SK-N-SH (cell line): Measurements from ENCODE around the gene MEN1. TPM values are rescaled to one million over a fixed set of nuclear protein-coding genes. Genes with fewer than 3 reads are reported as not detected.

Experiments used
- CTCF ChIA-PET: fragments of 300-600, 350-600 bp; formaldehyde crosslinking; extraction: SDS; loops from one replicate; lab custom pipeline; 2021; lab: Yijun Ruan, JAX
- POLR2A ChIA-PET: fragments of 350-600 bp; sonication (Branson Sonifier 250); formaldehyde crosslinking; extraction: SDS; loops from one replicate; lab custom pipeline; 2020; ENCODE audit warnings: antibody characterized with exemption, inconsistent platforms; lab: Yijun Ruan, JAX
- DNase-seq: peaks from one replicate; pipeline ENCODE4 v3.0.0; 2012
- H2AFZ ChIP-seq: fragments of 200-600 bp; sonication (generic); 2 replicates; pipeline ENCODE4 v1.8.1; 2016; ENCODE audit warnings: antibody characterized with exemption, mild to moderate bottlenecking, low read depth
- H3F3A ChIP-seq: fragments of 200-600 bp; sonication (generic); replicated peaks from 2 replicates; pipeline ENCODE3; 2016; ENCODE audit warnings: antibody characterized with exemption, mild to moderate bottlenecking; ENCODE audit not compliant: insufficient read depth
- H3K27ac ChIP-seq, 2 experiments: fragments of 200-500 bp in 1 of 2; fragments of 200-600 bp in 1 of 2; sonication (Bioruptor generic) in 1 of 2; sonication (generic), shearing (Covaris generic) in 1 of 2; 2 replicates each; pipeline versions ENCODE4 v1.5.1 to v1.6.1; 2014 to 2016; ENCODE audit warnings: low read depth in 2 of 2, inconsistent platforms in 1 of 2, low read length in 1 of 2, mild to moderate bottlenecking in 1 of 2, mixed read lengths in 1 of 2
- H3K27me3 ChIP-seq: fragments of 200-600 bp; sonication (generic), shearing (Covaris generic); 2 replicates; pipeline ENCODE4 v1.6.1; 2016; ENCODE audit warnings: mixed run types; ENCODE audit not compliant: insufficient read depth
- H3K36me3 ChIP-seq, 2 experiments: fragments of 200-500 bp in 1 of 2; fragments of 200-600 bp in 1 of 2; sonication (Bioruptor generic) in 1 of 2; sonication (generic) in 1 of 2; replicated peaks in 1 of 2; 2 replicates each; pipeline versions ENCODE3 to v1.5.1; 2014 to 2016; ENCODE audit warnings: low read length in 1 of 2, mild to moderate bottlenecking in 1 of 2; ENCODE audit not compliant: insufficient read depth in 2 of 2, control insufficient read depth in 1 of 2
- H3K4me1 ChIP-seq, 2 experiments: fragments of 200-500 bp in 1 of 2; fragments of 200-600 bp in 1 of 2; sonication (Bioruptor generic) in 1 of 2; sonication (generic), shearing (Covaris generic) in 1 of 2; 2 replicates each; pipeline versions ENCODE4 v1.5.1 to v1.6.1; 2014 to 2016; ENCODE audit warnings: low read depth in 1 of 2, low read length in 1 of 2, mixed run types in 1 of 2; ENCODE audit not compliant: insufficient read depth in 2 of 2, control insufficient read depth in 1 of 2
- H3K4me2 ChIP-seq: fragments of 200-600 bp; sonication (generic), shearing (Covaris generic); 2 replicates; pipeline ENCODE4 v1.6.1; 2017; ENCODE audit warnings: mixed run types
- H3K4me3 ChIP-seq, 2 experiments: fragments of 200-500 bp in 1 of 2; fragments of 200-600 bp in 1 of 2; sonication (Bioruptor generic) in 1 of 2; sonication (generic), shearing (Covaris generic) in 1 of 2; 2 replicates each; pipeline versions ENCODE4 v1.5.1 to v1.8.1; 2014 to 2016; ENCODE audit warnings: low read depth in 2 of 2, inconsistent platforms in 1 of 2, low read length in 1 of 2, mild to moderate bottlenecking in 1 of 2, mixed read lengths in 1 of 2, moderate library complexity in 1 of 2
- H3K79me2 ChIP-seq: fragments of 200-600 bp; sonication (generic); 2 replicates; pipeline ENCODE4 v1.8.1; 2017; ENCODE audit warnings: mild to moderate bottlenecking; ENCODE audit not compliant: insufficient read depth
- H3K9ac ChIP-seq: fragments of 200-600 bp; sonication (generic); 2 replicates; pipeline ENCODE4 v1.6.1; 2017; ENCODE audit warnings: mixed run types
- H3K9me2 ChIP-seq: fragments of 200-600 bp; sonication (generic); 2 replicates; pipeline ENCODE4 v1.6.1; 2017; ENCODE audit warnings: mixed run types
- H3K9me3 ChIP-seq: fragments of 200-600 bp; sonication (generic); 2 replicates; pipeline ENCODE4 v1.6.1; 2017; ENCODE audit warnings: mixed run types, mild to moderate bottlenecking, moderate library complexity
- H4K20me1 ChIP-seq: fragments of 200-600 bp; sonication (generic); 2 replicates; pipeline ENCODE4 v1.6.1; 2017; ENCODE audit warnings: mild to moderate bottlenecking, mixed run types; ENCODE audit not compliant: insufficient read depth
- CHD2 ChIP-seq: fragments of 150-350 bp; IDR thresholded peaks from 2 replicates; pipeline ENCODE4 v1.6.1; 2018; ENCODE audit warnings: low read length; ENCODE audit not compliant: partially characterized antibody
- CTCF ChIP-seq: fragments of 200-600 bp; sonication (generic); IDR thresholded peaks from 2 replicates; pipeline ENCODE4 v1.6.1; 2017; ENCODE audit warnings: antibody characterized with exemption, mild to moderate bottlenecking, moderate library complexity
- FOSL2 ChIP-seq: IDR thresholded peaks from 2 replicates; pipeline ENCODE4 v1.4.0; 2012; ENCODE audit warnings: low read depth, mild to moderate bottlenecking, moderate library complexity, borderline replicate concordance
- IRF3 ChIP-seq: fragments of 150-350 bp; IDR thresholded peaks from 2 replicates; pipeline ENCODE4 v1.6.1; 2016; ENCODE audit warnings: mild to moderate bottlenecking, low read depth, low read length
- JUND ChIP-seq: IDR thresholded peaks from 2 replicates; pipeline ENCODE4 v1.4.0; 2012
- MXI1 ChIP-seq: IDR thresholded peaks from 2 replicates; pipeline ENCODE4 v1.6.1; 2012; ENCODE audit warnings: mild to moderate bottlenecking, low read depth, low read length, improper control_type of control experiment
- NFIC ChIP-seq: IDR thresholded peaks from 2 replicates; pipeline ENCODE4 v1.4.0; 2012; ENCODE audit warnings: borderline replicate concordance
- NRF1 ChIP-seq: IDR thresholded peaks from 2 replicates; pipeline ENCODE4 v1.6.1; 2012; ENCODE audit warnings: low read depth, mild to moderate bottlenecking, low read length
- RXRA ChIP-seq: IDR thresholded peaks from 2 replicates; pipeline ENCODE4 v1.4.0; 2012; ENCODE audit warnings: low read depth, mild to moderate bottlenecking, borderline replicate concordance
- USF1 ChIP-seq: IDR thresholded peaks from 2 replicates; pipeline ENCODE4 v1.4.0; 2012; ENCODE audit warnings: low read depth, borderline replicate concordance
- USF2 ChIP-seq: fragments of 150-350 bp; IDR thresholded peaks from 2 replicates; pipeline ENCODE4 v1.6.1; 2017; ENCODE audit warnings: antibody characterized with exemption, low read length, low read depth, borderline replicate concordance
- WGBS: methylation state at CpG from one replicate; pipeline ENCODE4 v1.1.6; 2017; ENCODE audit warnings: low lambda C conversion rate; 5-methylcytosine and 5-hydroxymethylcytosine counted together
- polyA plus RNA-seq, 3 experiments: library from polyadenylated mRNA; depleted of rRNA; stranded (reverse); fragments of >200 nt; gene quantifications; 2 replicates each; pipeline ENCODE4 v1.2.3, GENCODE V29; 2012

The MEN1 gene
- polyA plus RNA-seq, 1 of the 3 experiments (the other 2 are of a cell fraction): 52.9 TPM

GRCh38 chr11:64778473-64779298, 31.7 kb downstream of the MEN1 start, which contains the start of gene SF1 (continued):
- TF ChIP-seq FOSL2 (no peak), JUND (no peak), CHD2 (peak; percentile 99), NRF1 (peak; percentile 43; the same call in 1 of the 2 replicates), CTCF (no peak), IRF3 (no peak), NFIC (no peak), USF1 (no peak)

GRCh38 chr11:64778223-64778472, 32.2 kb downstream of the MEN1 start:
- POLR2A ChIA-PET: interaction anchor here (0.8 to 1.2 kb wide), 5 partner anchors 10 to 1081 kb away, joined by 3 to 7 read pairs (median 3); partner anchors contain the start of gene PYGM
- no CpG with 5 or more reads among the region's 28 CpGs for WGBS
- no peak overlapping the region for H2AFZ ChIP-seq
- H3K9me2 ChIP-seq: no peaks in the 10 kb centered on the region
- peaks cover 17 to 19% of the 10 kb centered on the region in 2 experiments for H3K4me1 ChIP-seq
- peaks cover 44% of the 10 kb centered on the region for H4K20me1 ChIP-seq
- H3K9ac ChIP-seq: peak overlapping the region; percentile 95
- peak overlapping the region; percentile 91 to 95 for H3K27ac ChIP-seq
- peak overlapping the region; percentile 75 to 83 for H3K4me3 ChIP-seq
- H3F3A ChIP-seq: peaks cover 18% of the 10 kb centered on the region
- TF ChIP-seq RXRA: no peak
- TF ChIP-seq MXI1: peak; percentile 73; the same call in 1 of the 2 replicates
- TF ChIP-seq USF2: no peak
- TF ChIP-seq, all 33 proteins: peak for 1
- peaks cover 44% of the 10 kb centered on the region for H3K79me2 ChIP-seq
- H3K36me3 ChIP-seq: peaks cover 41 to 42% of the 10 kb centered on the region in 2 experiments
- CTCF ChIA-PET: interaction anchor here (1.4 to 6.1 kb wide), 2 partner anchors 12 to 90 kb away, joined by 6 to 47 read pairs; no protein-coding TSS in a partner anchor
- H3K27me3 ChIP-seq: no peaks in the 10 kb centered on the region
- peak overlapping the region; percentile 66; the same call in 1 of the 2 replicates for H3K4me2 ChIP-seq
- DNase-seq: no peak
- H3K9me3 ChIP-seq: no peaks in the 10 kb centered on the region
